Right lobe of liver (tissue), 6 donors: Measurements from ENCODE around the gene NEDD9. TPM values are rescaled to one million over a fixed set of nuclear protein-coding genes. Genes with fewer than 3 reads are reported as not detected.

ENCODE experiments used
- ATAC-seq, 4 donors: fragments of 200-7000 bp; cut with Tn5 transposase; one replicate each; pipeline ENCODE4 v1.9.1; 2020; ENCODE audit warnings: mild to moderate bottlenecking in 4 of 4, moderate library complexity in 4 of 4
- DNase-seq, 3 donors: peaks; one replicate each; pipeline ENCODE4 v3.0.0-alpha.2; 2020
- H3K27ac ChIP-seq, 3 donors: fragments of 200-600 bp; one replicate each; pipeline ENCODE4 v1.8.0; 2022
- H3K27me3 ChIP-seq, 2 donors: fragments of 200-600 bp; one replicate each; pipeline ENCODE4 v1.8.0; 2022
- H3K36me3 ChIP-seq, 4 donors: fragments of 200-600 bp; sonication (generic) in 1 of 4; one replicate each; pipeline versions ENCODE4 v1.5.1 to v1.8.0; 2017 to 2022; ENCODE audit warnings: control low read depth in 1 of 4
- H3K4me1 ChIP-seq, 4 donors: fragments of 200-600 bp; sonication (generic) in 1 of 4; one replicate each; pipeline versions ENCODE4 v1.5.1 to v1.8.0; 2017 to 2022; ENCODE audit warnings: control low read depth in 1 of 4
- H3K4me3 ChIP-seq, 3 donors: fragments of 200-600 bp; one replicate each; pipeline ENCODE4 v1.8.0; 2022
- H3K9me3 ChIP-seq, 4 donors: fragments of 200-600 bp; sonication (generic) in 1 of 4; one replicate each; pipeline versions ENCODE4 v1.5.1 to v1.8.0; 2017 to 2022; ENCODE audit warnings: control low read depth in 1 of 4
- POLR2A ChIP-seq: fragments of 450-650 bp; IDR thresholded peaks from one replicate; pipeline ENCODE4 v1.6.1; 2017; ENCODE audit warnings: antibody characterized with exemption, mild to moderate bottlenecking
- WGBS: methylation state at CpG from one replicate; pipeline ENCODE4 v1.1.6; 2018; ENCODE audit warnings: low coverage, low lambda C conversion rate; ENCODE audit not compliant: insufficient coverage; ENCODE audit errors: missing lambda C conversion rate; 5-methylcytosine and 5-hydroxymethylcytosine counted together
- intact Hi-C, 2 donors: fragments of 100-400 bp; cut with DNase I; formaldehyde crosslinking; loops; one replicate each; pipeline versions ENCODE4 v1.11.2 to v1.14.1; 2022
- total RNA-seq, 6 experiments: library from RNA; depleted of rRNA in 2 of 6; stranded (reverse); fragments of >200 nt in 2 of 6; fragmentation: NEBNext Ultra II Directional in 3 of 6; extraction: Animal tissue kit (Norgen Biotek cat#: 25700) in 3 of 6; gene quantifications; one replicate each; pipeline versions ENCODE4 v1.1.0 to v1.2.4, GENCODE V29; 2016 to 2023
- TF ChIP-seq, protein P1 (sequence below), 4 donors: fragments of 200-600 bp in 3 of 4; fragments of 450-650 bp in 1 of 4; IDR thresholded peaks; one replicate each; pipeline versions ENCODE4 v1.5.1 to v1.8.0; 2016 to 2022; ENCODE audit warnings: antibody characterized with exemption in 4 of 4, mild to moderate bottlenecking in 2 of 4
- donor health status: DM: no; HTN: yes; CAD: no.
- donor health status: DM: no; HTN: no; CAD: no.
- donor health status: DM: no; HTN: no; CAD: no.
- donor health status: DM: no; HTN: yes; CAD: no.
- donor health status: DM: no; HTN: yes; CAD: no.

NEDD9 gene
- total RNA-seq, 6 experiments from 2014 or later, result 5.1 to 59.8 (median 26.2) TPM

DNA sequence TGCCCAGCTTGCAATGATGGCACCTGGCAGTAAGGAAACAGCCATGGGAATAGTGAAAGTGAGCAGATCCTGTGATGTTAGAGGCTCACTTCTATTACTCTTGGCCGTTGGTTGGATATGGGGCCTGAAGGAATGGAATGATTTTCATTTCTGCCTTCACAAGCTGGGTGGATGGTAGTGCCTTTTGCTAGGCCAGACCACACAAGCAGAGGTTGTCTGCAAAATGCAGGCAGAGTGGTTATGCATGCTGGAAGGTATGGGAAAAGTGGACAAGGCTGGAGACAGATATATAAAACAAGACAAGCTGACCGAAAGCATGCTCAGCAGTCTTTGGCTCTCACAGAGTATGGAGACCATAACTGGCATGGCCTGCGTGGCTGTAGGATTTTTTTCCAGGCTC is 70.2 kb downstream of the NEDD9 start:
- Histone ChIP-seq H3K27me3 (no peaks in the 10 kb centered on the region), H3K4me1 (no peaks in the 10 kb centered on the region), H3K4me3 (no peak overlapping the region), H3K36me3 (no peaks in the 10 kb centered on the region), H3K27ac (no peak overlapping the region), H3K9me3 (no peaks in the 10 kb centered on the region)
- intact Hi-C loops, result no loop called here
- no peak for ATAC-seq
- TF ChIP-seq, protein P1, sequence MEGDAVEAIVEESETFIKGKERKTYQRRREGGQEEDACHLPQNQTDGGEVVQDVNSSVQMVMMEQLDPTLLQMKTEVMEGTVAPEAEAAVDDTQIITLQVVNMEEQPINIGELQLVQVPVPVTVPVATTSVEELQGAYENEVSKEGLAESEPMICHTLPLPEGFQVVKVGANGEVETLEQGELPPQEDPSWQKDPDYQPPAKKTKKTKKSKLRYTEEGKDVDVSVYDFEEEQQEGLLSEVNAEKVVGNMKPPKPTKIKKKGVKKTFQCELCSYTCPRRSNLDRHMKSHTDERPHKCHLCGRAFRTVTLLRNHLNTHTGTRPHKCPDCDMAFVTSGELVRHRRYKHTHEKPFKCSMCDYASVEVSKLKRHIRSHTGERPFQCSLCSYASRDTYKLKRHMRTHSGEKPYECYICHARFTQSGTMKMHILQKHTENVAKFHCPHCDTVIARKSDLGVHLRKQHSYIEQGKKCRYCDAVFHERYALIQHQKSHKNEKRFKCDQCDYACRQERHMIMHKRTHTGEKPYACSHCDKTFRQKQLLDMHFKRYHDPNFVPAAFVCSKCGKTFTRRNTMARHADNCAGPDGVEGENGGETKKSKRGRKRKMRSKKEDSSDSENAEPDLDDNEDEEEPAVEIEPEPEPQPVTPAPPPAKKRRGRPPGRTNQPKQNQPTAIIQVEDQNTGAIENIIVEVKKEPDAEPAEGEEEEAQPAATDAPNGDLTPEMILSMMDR (IDR thresholded peaks at IDR 0.05), result no peak
- TF ChIP-seq POLR2A, result no peak
- WGBS, result 100% methylated on average over 3 of the region's 3 CpGs
- DNase-seq, result no peak

DNA sequence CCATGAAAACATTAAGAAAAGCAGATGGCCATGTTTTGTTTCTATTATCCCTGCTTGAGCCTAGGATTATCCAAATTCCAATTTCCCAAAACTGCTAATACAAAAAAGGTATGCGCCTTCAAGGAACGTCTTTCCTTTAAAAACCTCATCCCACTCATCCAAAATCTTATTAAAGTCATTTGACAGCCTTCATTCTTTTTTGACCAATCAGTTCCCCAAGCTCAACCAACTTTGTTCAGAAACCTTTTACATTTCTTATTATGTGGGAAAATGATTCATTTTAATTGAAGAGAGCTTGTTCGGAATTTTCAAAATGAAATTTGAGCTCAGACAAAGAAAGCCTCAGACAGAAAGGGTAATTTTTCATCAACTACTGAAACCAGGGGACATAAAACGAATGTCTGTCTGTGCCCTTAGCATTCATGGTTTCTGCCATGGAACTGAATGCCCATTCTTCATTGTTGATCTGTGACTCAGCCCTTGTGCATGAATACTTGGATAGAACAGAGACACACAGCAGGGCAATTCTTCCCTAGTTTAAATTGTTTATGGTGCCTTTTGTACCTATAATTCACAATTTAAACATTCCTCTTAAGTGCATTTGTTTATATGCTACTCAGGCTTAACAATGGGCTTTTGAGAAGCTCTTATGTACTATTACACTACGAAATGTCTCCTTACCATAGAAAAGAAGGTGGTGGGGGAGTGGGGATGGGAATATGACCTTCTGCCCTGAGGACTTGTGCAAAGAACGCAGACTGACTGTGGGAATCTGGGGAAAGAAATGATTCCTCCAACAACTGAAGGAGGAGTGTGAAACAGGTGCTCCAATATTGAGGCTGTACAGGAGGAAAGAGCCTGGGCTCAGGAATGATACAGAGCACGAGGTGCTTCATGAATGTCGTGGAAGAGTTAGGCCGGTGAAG is 71.2 kb downstream of the NEDD9 start:
- intact Hi-C loops, result no loop called here
- no peak for DNase-seq
- WGBS, result 92% methylated on average over 9 of the region's 9 CpGs
- no peak for ATAC-seq
- Histone ChIP-seq H3K27me3 (no peaks in the 10 kb centered on the region), H3K9me3 (no peaks in the 10 kb centered on the region), H3K36me3 (no peaks in the 10 kb centered on the region), H3K4me1 (no peaks in the 10 kb centered on the region), H3K4me3 (no peak overlapping the region), H3K27ac (no peak overlapping the region)
- TF ChIP-seq POLR2A, result no peak

DNA sequence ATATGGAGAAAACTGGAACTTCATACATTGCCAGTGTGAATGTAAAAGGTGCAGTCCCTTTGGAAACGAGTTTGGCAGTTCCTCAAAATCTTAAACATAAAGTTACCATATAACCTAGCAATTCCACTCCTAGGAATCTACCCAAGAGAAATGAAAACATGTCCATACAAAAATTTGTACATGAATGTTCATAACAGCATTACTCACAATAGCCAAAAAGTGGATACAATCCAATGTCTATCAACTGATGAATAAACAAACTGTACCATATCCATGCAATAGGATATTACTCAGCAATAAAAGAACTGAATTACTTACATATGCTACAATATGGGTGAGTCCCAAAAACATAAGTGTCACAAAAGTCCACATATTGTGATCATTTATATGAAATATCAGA is 72.3 kb downstream of the NEDD9 start:
- Histone ChIP-seq H3K9me3 (no peaks in the 10 kb centered on the region), H3K4me1 (no peaks in the 10 kb centered on the region), H3K27me3 (no peaks in the 10 kb centered on the region), H3K36me3 (no peaks in the 10 kb centered on the region), H3K4me3 (no peak overlapping the region), H3K27ac (no peak overlapping the region)
- DNase-seq (no peak), ATAC-seq (no peak)
- intact Hi-C loops, result no loop called here
- WGBS, result 24% methylated on average over 1 of the region's 1 CpG
- no peak for TF ChIP-seq POLR2A
- TF ChIP-seq, protein P1 (IDR thresholded peaks at IDR 0.05), result no peak

DNA sequence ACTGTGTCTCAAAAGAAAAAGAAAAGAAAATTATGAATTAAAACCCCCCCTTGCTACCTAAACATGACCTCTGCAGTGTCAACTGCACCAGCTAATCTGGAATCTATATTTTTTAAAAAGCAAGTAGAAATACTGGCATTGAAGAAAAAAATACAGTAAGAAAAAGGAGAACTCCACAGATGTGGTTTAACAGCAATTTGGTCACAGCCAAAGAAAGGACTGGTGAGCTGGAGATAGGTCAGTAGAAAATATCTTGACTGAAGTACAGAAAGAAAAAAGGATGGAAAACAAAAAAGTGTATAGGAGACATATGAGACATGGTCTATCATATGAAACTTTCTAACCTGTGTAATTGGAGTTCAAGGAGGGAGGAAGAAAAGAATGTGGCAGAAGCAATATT is 76.9 kb downstream of the NEDD9 start:
- Histone ChIP-seq H3K27ac (no peak overlapping the region), H3K9me3 (no peaks in the 10 kb centered on the region), H3K27me3 (no peaks in the 10 kb centered on the region), H3K36me3 (no peaks in the 10 kb centered on the region), H3K4me1 (no peaks in the 10 kb centered on the region), H3K4me3 (no peak overlapping the region)
- TF ChIP-seq POLR2A, result no peak
- TF ChIP-seq, protein P1 (IDR thresholded peaks at IDR 0.05), result no peak
- DNase-seq, result no peak
- intact Hi-C loops, result no loop called here
- no peak for ATAC-seq

DNA sequence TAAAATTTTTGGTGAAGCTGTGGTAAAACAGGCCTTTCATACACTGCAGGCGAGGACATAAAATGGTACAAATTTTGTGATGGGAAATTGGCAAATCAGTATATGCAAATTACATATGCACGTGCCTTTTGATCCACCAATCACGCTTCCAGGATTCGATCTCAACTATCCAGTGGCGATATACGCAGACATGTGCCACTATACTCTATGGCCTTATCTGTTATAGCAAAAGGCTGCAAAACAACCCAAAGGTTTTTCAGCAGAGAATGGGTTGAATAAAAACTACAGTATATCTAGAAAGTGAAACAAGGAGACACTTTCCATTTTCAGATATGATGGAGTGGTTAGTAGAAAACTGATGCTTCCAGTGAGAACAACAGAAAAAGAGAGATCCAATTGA is 79.0 kb downstream of the NEDD9 start:
- WGBS, result 92% methylated on average over 6 of the region's 6 CpGs
- Histone ChIP-seq H3K27me3 (no peaks in the 10 kb centered on the region), H3K36me3 (no peaks in the 10 kb centered on the region), H3K9me3 (no peaks in the 10 kb centered on the region), H3K4me3 (no peak overlapping the region), H3K4me1 (no peaks in the 10 kb centered on the region), H3K27ac (no peak overlapping the region)
- DNase-seq (no peak), ATAC-seq (no peak)
- TF ChIP-seq POLR2A, result no peak
- TF ChIP-seq, protein P1 (IDR thresholded peaks at IDR 0.05), result no peak
- intact Hi-C loops, result no loop called here
